ENCODE results near the gene AK1. TPM values are rescaled to one million over a fixed set of nuclear protein-coding genes. Genes with fewer than 3 reads are reported as not detected.
A peak's percentile ranks its signal among the peaks of the same experiment; 100 is the strongest.

Gene AK1
- total RNA-seq, 1 experiment from 2014 or later = 35.8 TPM

DNA sequence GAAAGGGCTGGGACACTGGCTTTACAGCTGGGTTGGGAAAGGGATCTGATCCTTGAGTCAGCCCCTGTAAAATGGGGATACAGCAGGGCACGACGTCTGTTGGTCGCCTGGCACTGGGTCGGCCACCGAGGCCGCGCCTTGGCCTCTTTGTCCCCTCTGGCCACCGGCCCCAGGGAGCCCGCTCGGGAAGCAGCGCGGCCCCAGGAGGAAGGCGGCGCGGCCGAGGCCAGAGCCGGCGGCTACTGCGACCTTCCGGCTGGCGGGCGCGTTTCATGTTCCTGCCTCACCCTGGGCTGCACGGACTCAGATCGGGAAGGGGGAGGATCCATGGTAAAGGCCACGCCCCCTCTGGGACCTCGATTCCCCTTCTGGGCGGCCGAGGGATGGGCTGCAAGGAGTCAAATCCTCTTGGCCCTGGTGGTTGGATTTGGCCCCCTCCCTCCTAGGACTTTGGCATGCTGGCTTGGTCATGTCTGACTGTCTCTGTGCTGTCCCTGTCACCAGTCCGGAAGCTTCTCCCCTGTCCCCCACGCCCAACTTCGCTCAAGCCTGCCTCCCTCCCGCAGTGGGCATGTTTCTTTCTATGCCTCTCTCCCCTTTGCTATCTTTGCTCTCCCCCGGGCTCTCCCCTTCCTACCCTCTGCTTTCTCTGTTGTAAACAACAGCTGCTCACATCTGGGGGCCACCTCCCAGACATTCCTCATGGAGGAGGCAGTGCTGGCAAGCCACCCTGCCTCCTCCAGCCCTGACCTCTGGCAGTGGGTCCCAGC, 49.0 kb downstream of the AK1 start:
- ChIA-PET CTCF (no interaction called here), POLR2A (ENCODE audit: low non-redundant PET) (no interaction called here)
- no peak overlapping the region for H3K4me3 ChIP-seq (ENCODE audit: low read depth, low read length, poor library complexity, severe bottlenecking)
- H3K27ac ChIP-seq (ENCODE audit: low read depth, low read length, poor library complexity, severe bottlenecking) = no peak overlapping the region
- no peaks in the 10 kb centered on the region for H3K27me3 ChIP-seq (replicated peaks; ENCODE audit: insufficient read depth, low read depth, low read length, poor library complexity)
- BruUV-seq (replicated peaks) = no TSS peak
- no peaks in the 10 kb centered on the region for H3K4me1 ChIP-seq (ENCODE audit: insufficient read depth, low read length, poor library complexity, severe bottlenecking)
- H3K9me3 ChIP-seq (ENCODE audit: low read depth, low read length, poor library complexity, severe bottlenecking) = no peaks in the 10 kb centered on the region
- peaks cover 5% of the 10 kb centered on the region for H3K36me3 ChIP-seq (ENCODE audit: insufficient read depth, low read length, poor library complexity, severe bottlenecking)
- DNase-seq (ENCODE audit: low spot score) = no peak
- TF ChIP-seq, protein P1, sequence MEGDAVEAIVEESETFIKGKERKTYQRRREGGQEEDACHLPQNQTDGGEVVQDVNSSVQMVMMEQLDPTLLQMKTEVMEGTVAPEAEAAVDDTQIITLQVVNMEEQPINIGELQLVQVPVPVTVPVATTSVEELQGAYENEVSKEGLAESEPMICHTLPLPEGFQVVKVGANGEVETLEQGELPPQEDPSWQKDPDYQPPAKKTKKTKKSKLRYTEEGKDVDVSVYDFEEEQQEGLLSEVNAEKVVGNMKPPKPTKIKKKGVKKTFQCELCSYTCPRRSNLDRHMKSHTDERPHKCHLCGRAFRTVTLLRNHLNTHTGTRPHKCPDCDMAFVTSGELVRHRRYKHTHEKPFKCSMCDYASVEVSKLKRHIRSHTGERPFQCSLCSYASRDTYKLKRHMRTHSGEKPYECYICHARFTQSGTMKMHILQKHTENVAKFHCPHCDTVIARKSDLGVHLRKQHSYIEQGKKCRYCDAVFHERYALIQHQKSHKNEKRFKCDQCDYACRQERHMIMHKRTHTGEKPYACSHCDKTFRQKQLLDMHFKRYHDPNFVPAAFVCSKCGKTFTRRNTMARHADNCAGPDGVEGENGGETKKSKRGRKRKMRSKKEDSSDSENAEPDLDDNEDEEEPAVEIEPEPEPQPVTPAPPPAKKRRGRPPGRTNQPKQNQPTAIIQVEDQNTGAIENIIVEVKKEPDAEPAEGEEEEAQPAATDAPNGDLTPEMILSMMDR (conservative IDR thresholded peaks at IDR 0.05; ENCODE audit: low read depth, low read length) = no peak
- TF ChIP-seq EZH2 (IDR thresholded peaks at IDR 0.05; ENCODE audit: borderline replicate concordance, low read depth, low read length, poor library complexity, severe bottlenecking) = no peak
- intact Hi-C loops (cut with micrococcal nuclease; ENCODE audit: unreplicated experiment) = no loop called here

DNA sequence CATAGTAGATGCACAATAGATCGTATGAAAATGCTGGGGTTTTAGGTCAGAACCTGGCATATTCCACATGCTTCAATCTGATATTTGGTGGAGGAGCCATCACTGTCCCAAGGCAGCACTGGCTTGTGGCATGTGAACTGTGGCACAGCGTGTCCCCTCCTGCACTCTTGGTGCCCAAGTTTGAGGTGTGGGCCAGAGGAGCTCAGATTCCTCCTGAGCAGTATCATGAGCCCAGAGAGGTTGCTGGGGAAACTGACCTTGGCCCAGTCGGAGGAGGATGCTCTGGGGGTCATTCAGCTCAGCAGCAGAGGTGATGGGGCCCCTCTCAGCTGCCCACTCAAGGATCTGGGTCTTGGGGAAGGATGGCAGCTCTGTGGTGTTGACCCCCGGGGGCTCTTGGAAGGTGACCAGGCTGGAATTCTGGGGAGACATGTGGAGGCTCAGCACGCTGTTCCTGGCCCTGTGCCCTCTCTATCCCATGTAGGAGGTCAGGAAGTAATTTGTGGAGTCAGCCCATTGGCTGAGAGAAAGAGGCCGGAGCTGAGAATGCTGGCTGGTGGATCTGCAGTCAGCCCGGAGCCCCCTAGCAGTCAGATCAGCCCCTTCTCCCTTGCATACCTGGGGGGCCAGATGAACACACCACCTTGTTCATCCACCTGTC, 51.1 kb downstream of the AK1 start:
- ChIA-PET CTCF (no interaction called here), POLR2A (ENCODE audit: low non-redundant PET) (no interaction called here)
- Histone ChIP-seq H3K4me1 (ENCODE audit: insufficient read depth, low read length, poor library complexity, severe bottlenecking) (no peaks in the 10 kb centered on the region), H3K4me3 (ENCODE audit: low read depth, low read length, poor library complexity, severe bottlenecking) (no peak overlapping the region), H3K27ac (ENCODE audit: low read depth, low read length, poor library complexity, severe bottlenecking) (no peak overlapping the region), H3K27me3 (replicated peaks; ENCODE audit: insufficient read depth, low read depth, low read length, poor library complexity) (no peaks in the 10 kb centered on the region), H3K9me3 (ENCODE audit: low read depth, low read length, poor library complexity, severe bottlenecking) (no peaks in the 10 kb centered on the region), H3K36me3 (ENCODE audit: insufficient read depth, low read length, poor library complexity, severe bottlenecking) (peaks cover 5% of the 10 kb centered on the region)
- no peak for DNase-seq (ENCODE audit: low spot score)
- intact Hi-C loops (cut with micrococcal nuclease; ENCODE audit: unreplicated experiment) = no loop called here
- TF ChIP-seq EZH2 (IDR thresholded peaks at IDR 0.05; ENCODE audit: borderline replicate concordance, low read depth, low read length, poor library complexity, severe bottlenecking) = no peak
- TF ChIP-seq, protein P1 (conservative IDR thresholded peaks at IDR 0.05; ENCODE audit: low read depth, low read length) = no peak
- BruUV-seq (replicated peaks) = no TSS peak

DNA sequence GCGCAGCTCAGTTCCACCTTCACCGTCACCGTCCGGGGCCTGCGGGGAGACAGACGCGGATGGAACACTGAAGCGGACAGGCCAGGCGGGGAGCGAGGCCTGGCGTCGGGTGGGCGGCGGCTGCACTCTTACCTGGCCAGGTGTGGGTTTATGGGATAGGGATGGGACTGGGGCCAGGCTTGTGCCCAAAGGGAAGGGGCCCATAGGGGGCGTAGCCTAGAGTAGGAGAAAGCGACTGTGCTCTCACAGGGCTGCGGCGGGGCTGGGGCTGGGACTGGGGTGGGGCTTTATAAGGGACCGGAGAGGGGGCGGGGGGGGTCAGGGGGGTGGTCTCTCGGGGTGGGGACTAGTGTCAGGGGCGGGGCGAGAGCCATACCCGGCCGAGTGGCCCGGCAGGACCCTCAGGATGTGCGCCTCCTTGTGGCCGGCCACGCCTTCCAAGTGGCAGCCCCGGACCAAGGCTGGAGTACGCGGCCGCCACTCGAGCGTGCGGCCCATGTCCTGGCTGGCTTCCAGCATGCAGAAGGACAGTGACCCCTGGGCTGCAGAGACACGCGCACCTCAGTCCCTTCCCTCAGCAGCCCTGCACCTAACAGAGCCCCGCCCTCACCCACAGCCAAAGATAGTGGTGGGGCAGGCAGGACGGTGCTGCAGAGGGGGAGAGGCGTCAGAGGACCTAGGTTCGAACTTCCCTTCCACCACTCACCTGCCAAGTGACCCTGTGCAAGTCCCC, 52.0 kb downstream of the AK1 start:
- TF ChIP-seq EZH2 (IDR thresholded peaks at IDR 0.05; ENCODE audit: borderline replicate concordance, low read depth, low read length, poor library complexity, severe bottlenecking) = no peak
- TF ChIP-seq, protein P1 (conservative IDR thresholded peaks at IDR 0.05; ENCODE audit: low read depth, low read length) = peak; percentile 50
- Histone ChIP-seq H3K36me3 (ENCODE audit: insufficient read depth, low read length, poor library complexity, severe bottlenecking) (peaks cover 5% of the 10 kb centered on the region), H3K9me3 (ENCODE audit: low read depth, low read length, poor library complexity, severe bottlenecking) (no peaks in the 10 kb centered on the region), H3K4me3 (ENCODE audit: low read depth, low read length, poor library complexity, severe bottlenecking) (no peak overlapping the region), H3K4me1 (ENCODE audit: insufficient read depth, low read length, poor library complexity, severe bottlenecking) (no peaks in the 10 kb centered on the region), H3K27me3 (replicated peaks; ENCODE audit: insufficient read depth, low read depth, low read length, poor library complexity) (no peaks in the 10 kb centered on the region), H3K27ac (ENCODE audit: low read depth, low read length, poor library complexity, severe bottlenecking) (no peak overlapping the region)
- no TSS peak for BruUV-seq (replicated peaks)
- intact Hi-C loops (cut with micrococcal nuclease; ENCODE audit: unreplicated experiment) = no loop called here
- no peak for DNase-seq (ENCODE audit: low spot score)
- ChIA-PET CTCF (no interaction called here), POLR2A (ENCODE audit: low non-redundant PET) (no interaction called here)
